SU-DHL-6 (cell line): ENCODE data around the gene CBFA2T2.

Source experiments
- EZH2phosphoT487 ChIP-seq: fragments of 200-600 bp; sonication (generic), shearing (Covaris generic); conservative IDR thresholded peaks from 2 replicates; pipeline ENCODE4 v1.6.1; 2018; ENCODE audit warnings: mild to moderate bottlenecking, antibody characterized with exemption, low read length, moderate library complexity, mixed read lengths
- TF ChIP-seq, protein P1 (sequence below): fragments of 200-600 bp; sonication (generic); IDR thresholded peaks from one replicate; pipeline ENCODE4 v1.5.1; 2017; ENCODE audit warnings: antibody characterized with exemption, mild to moderate bottlenecking, low read length, moderate library complexity; ENCODE audit not compliant: insufficient read depth, poor library complexity, severe bottlenecking

DNA sequence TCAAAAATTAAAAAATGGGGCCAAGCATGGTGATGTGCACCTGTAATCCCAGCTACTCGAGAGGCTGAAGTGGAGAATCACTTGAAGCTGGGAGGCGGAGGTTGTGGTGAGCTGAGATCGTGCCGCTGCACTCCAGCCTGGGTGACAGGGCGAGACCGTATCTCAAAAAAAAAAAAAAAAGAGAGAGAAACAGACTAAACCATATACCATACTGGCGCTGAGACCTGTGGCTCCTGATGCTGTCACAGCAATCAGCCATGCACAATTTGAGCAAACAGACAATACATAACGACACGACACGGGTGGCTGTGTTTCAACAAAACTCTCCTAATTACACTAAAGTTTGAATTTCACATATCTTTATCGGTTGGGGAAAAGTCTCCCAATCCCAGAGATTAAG is 14.9 kb upstream of the CBFA2T2 start:
- TF ChIP-seq, protein P1, sequence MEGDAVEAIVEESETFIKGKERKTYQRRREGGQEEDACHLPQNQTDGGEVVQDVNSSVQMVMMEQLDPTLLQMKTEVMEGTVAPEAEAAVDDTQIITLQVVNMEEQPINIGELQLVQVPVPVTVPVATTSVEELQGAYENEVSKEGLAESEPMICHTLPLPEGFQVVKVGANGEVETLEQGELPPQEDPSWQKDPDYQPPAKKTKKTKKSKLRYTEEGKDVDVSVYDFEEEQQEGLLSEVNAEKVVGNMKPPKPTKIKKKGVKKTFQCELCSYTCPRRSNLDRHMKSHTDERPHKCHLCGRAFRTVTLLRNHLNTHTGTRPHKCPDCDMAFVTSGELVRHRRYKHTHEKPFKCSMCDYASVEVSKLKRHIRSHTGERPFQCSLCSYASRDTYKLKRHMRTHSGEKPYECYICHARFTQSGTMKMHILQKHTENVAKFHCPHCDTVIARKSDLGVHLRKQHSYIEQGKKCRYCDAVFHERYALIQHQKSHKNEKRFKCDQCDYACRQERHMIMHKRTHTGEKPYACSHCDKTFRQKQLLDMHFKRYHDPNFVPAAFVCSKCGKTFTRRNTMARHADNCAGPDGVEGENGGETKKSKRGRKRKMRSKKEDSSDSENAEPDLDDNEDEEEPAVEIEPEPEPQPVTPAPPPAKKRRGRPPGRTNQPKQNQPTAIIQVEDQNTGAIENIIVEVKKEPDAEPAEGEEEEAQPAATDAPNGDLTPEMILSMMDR: no peak
- no peak for TF ChIP-seq EZH2phosphoT487
